Measurements from ENCODE around the gene AP3D1. TPM values are rescaled to one million over a fixed set of nuclear protein-coding genes. Genes with fewer than 3 reads are reported as not detected.
A peak's percentile ranks its signal among the peaks of the same experiment; 100 is the strongest.

The AP3D1 gene
- total RNA-seq, 1 donor from 2014 or later, result 157 TPM

GRCh38 chr19:2192862-2193261 lies 41.5 kb upstream of the AP3D1 start:
- Mint-ChIP-seq H3K27ac (ENCODE audit: unreplicated experiment) (no peak overlapping the region), H3K4me3 (ENCODE audit: unreplicated experiment) (no peak overlapping the region), H3K9me3 (ENCODE audit: low read depth) (no peaks in the 10 kb centered on the region), H3K4me1 (ENCODE audit: low read depth) (peaks cover 9% of the 10 kb centered on the region), H3K36me3 (ENCODE audit: low read depth) (peaks cover 5% of the 10 kb centered on the region), H3K27me3 (ENCODE audit: low read depth) (no peaks in the 10 kb centered on the region)
- DNase-seq (ENCODE audit: low spot score), result peak; percentile 84
- TF ChIP-seq, protein P1, sequence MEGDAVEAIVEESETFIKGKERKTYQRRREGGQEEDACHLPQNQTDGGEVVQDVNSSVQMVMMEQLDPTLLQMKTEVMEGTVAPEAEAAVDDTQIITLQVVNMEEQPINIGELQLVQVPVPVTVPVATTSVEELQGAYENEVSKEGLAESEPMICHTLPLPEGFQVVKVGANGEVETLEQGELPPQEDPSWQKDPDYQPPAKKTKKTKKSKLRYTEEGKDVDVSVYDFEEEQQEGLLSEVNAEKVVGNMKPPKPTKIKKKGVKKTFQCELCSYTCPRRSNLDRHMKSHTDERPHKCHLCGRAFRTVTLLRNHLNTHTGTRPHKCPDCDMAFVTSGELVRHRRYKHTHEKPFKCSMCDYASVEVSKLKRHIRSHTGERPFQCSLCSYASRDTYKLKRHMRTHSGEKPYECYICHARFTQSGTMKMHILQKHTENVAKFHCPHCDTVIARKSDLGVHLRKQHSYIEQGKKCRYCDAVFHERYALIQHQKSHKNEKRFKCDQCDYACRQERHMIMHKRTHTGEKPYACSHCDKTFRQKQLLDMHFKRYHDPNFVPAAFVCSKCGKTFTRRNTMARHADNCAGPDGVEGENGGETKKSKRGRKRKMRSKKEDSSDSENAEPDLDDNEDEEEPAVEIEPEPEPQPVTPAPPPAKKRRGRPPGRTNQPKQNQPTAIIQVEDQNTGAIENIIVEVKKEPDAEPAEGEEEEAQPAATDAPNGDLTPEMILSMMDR (IDR thresholded peaks at IDR 0.05), result no peak

- Mint-ChIP-seq H3K4me1 (ENCODE audit: low read depth) (peaks cover 19% of the 10 kb centered on the region), H3K4me3 (ENCODE audit: unreplicated experiment) (no peak overlapping the region), H3K9me3 (ENCODE audit: low read depth) (no peaks in the 10 kb centered on the region), H3K27ac (ENCODE audit: unreplicated experiment) (no peak overlapping the region), H3K36me3 (ENCODE audit: low read depth) (peaks cover 7% of the 10 kb centered on the region), H3K27me3 (ENCODE audit: low read depth) (no peaks in the 10 kb centered on the region)
- peak; percentile 82 for DNase-seq (ENCODE audit: low spot score)
- TF ChIP-seq, protein P1 (IDR thresholded peaks at IDR 0.05), result no peak
Measured at GRCh38 chr19:2191456-2192310, 40.3 kb upstream of the AP3D1 start.

GRCh38 chr19:2190848-2191455 lies 39.6 kb upstream of the AP3D1 start:
- peaks cover 7% of the 10 kb centered on the region for H3K36me3 Mint-ChIP-seq (ENCODE audit: low read depth)
- no peaks in the 10 kb centered on the region for H3K9me3 Mint-ChIP-seq (ENCODE audit: low read depth)
- peaks cover 26% of the 10 kb centered on the region for H3K4me1 Mint-ChIP-seq (ENCODE audit: low read depth)
- H3K27me3 Mint-ChIP-seq (ENCODE audit: low read depth), result no peaks in the 10 kb centered on the region
- H3K4me3 Mint-ChIP-seq (ENCODE audit: unreplicated experiment), result no peak overlapping the region
- TF ChIP-seq, protein P1 (IDR thresholded peaks at IDR 0.05), result no peak
- peak; percentile 90 for DNase-seq (ENCODE audit: low spot score)
- H3K27ac Mint-ChIP-seq (ENCODE audit: unreplicated experiment), result no peak overlapping the region

GRCh38 chr19:2189880-2190279 lies 38.5 kb upstream of the AP3D1 start:
- peaks cover 37% of the 10 kb centered on the region for H3K4me1 Mint-ChIP-seq (ENCODE audit: low read depth)
- peak; percentile 81 for DNase-seq (ENCODE audit: low spot score)
- no peaks in the 10 kb centered on the region for H3K27me3 Mint-ChIP-seq (ENCODE audit: low read depth)
- no peak overlapping the region for H3K4me3 Mint-ChIP-seq (ENCODE audit: unreplicated experiment)
- H3K27ac Mint-ChIP-seq (ENCODE audit: unreplicated experiment), result no peak overlapping the region
- H3K9me3 Mint-ChIP-seq (ENCODE audit: low read depth), result no peaks in the 10 kb centered on the region
- TF ChIP-seq, protein P1 (IDR thresholded peaks at IDR 0.05), result no peak
- H3K36me3 Mint-ChIP-seq (ENCODE audit: low read depth), result peaks cover 7% of the 10 kb centered on the region

DNA sequence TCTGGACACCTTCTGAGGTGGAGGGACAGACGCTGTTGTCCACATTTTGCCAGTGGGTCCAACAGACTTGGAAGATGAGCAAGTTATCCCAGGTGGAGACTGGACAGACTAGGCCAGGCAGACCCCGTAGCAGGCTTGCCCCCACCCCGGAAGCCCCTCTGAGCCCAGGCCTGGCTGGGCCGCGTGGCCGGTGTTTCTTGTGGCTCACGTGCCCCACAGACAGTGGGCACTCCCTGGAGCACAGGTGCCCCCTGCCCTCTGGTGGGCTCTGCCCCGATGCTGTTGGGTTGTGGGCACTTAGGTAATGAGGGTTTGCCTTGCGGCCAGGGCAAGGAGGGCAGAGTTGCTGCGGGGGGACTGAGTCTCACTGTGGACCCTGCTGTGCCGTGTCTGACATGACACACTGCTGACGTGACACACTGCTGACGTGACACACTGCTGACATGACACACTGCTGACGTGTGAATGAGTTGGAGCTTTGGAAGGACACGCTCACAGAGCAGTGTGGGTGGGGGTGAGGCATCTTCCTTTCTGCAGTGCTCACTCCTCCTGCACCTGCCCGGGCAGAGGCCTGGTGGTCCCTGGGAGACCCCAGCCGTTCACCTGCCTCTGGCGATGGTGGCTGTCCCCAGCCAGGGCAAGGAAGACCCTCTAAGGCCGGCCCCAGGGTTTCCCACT lies 37.5 kb upstream of the AP3D1 start:
- H3K4me3 Mint-ChIP-seq (ENCODE audit: unreplicated experiment), result no peak overlapping the region
- no peaks in the 10 kb centered on the region for H3K27me3 Mint-ChIP-seq (ENCODE audit: low read depth)
- H3K36me3 Mint-ChIP-seq (ENCODE audit: low read depth), result peaks cover 6% of the 10 kb centered on the region
- H3K9me3 Mint-ChIP-seq (ENCODE audit: low read depth), result no peaks in the 10 kb centered on the region
- TF ChIP-seq, protein P1 (IDR thresholded peaks at IDR 0.05), result no peak
- H3K4me1 Mint-ChIP-seq (ENCODE audit: low read depth), result peaks cover 47% of the 10 kb centered on the region
- no peak overlapping the region for H3K27ac Mint-ChIP-seq (ENCODE audit: unreplicated experiment)
- peak; percentile 82 for DNase-seq (ENCODE audit: low spot score)

Measured in chondrocyte (in vitro differentiated cells).